Chondrocyte (in vitro differentiated cells): ENCODE results near the gene CDHR5. TPM values are rescaled to one million over a fixed set of nuclear protein-coding genes. Genes with fewer than 3 reads are reported as not detected.

Experiments used
- DNase-seq: peaks from one replicate; pipeline ENCODE4 v3.0.0; 2021; ENCODE audit warnings: mixed read lengths, low spot score
- H3K27ac Mint-ChIP-seq: one replicate; pipeline ENCODE4 v1.8.0; 2021; ENCODE audit warnings: mild to moderate bottlenecking, moderate library complexity, mixed read lengths; ENCODE audit not compliant: unreplicated experiment
- H3K27me3 Mint-ChIP-seq: 2 replicates; pipeline ENCODE4 v1.8.0; 2021; ENCODE audit warnings: low read depth, mixed read lengths
- H3K36me3 Mint-ChIP-seq: 2 replicates; pipeline ENCODE4 v1.8.0; 2021; ENCODE audit warnings: low read depth, mixed read lengths
- H3K4me1 Mint-ChIP-seq: 2 replicates; pipeline ENCODE4 v1.8.0; 2021; ENCODE audit warnings: low read depth, mild to moderate bottlenecking, mixed read lengths
- H3K4me3 Mint-ChIP-seq: one replicate; pipeline ENCODE4 v1.8.0; 2021; ENCODE audit warnings: mild to moderate bottlenecking, moderate library complexity, mixed read lengths; ENCODE audit not compliant: unreplicated experiment
- H3K9me3 Mint-ChIP-seq: 2 replicates; pipeline ENCODE4 v1.8.0; 2021; ENCODE audit warnings: low read depth, mixed read lengths
- CTCF ChIP-seq: fragments of 200-600 bp; sonication (generic); IDR thresholded peaks from 2 replicates; pipeline ENCODE4 v1.5.0; 2021; ENCODE audit warnings: antibody characterized with exemption, mild to moderate bottlenecking, moderate library complexity
- total RNA-seq: library from RNA; stranded (reverse); gene quantifications from 3 replicates; pipeline ENCODE4 v1.2.1, GENCODE V29; 2021

Gene CDHR5
- total RNA-seq, 1 donor from 2014 or later = not detected

- no peaks in the 10 kb centered on the region for H3K36me3 Mint-ChIP-seq
- H3K4me1 Mint-ChIP-seq = peaks cover 23% of the 10 kb centered on the region
- no peak overlapping the region for H3K4me3 Mint-ChIP-seq
- H3K27me3 Mint-ChIP-seq = no peaks in the 10 kb centered on the region
- H3K27ac Mint-ChIP-seq = no peak overlapping the region
- DNase-seq = no peak
- no peaks in the 10 kb centered on the region for H3K9me3 Mint-ChIP-seq
- TF ChIP-seq CTCF = no peak
These were observed 603 bp downstream of the CDHR5 start for GRCh38 chr11:623999-624704.

- Mint-ChIP-seq H3K4me1 (peaks cover 16% of the 10 kb centered on the region), H3K4me3 (no peak overlapping the region), H3K9me3 (no peaks in the 10 kb centered on the region), H3K36me3 (no peaks in the 10 kb centered on the region), H3K27ac (no peak overlapping the region), H3K27me3 (no peaks in the 10 kb centered on the region)
- DNase-seq = no peak
- no peak for TF ChIP-seq CTCF
These were observed 1.3 kb downstream of the CDHR5 start for GRCh38 chr11:623349-623869.

GRCh38 chr11:621838-622237, 2.9 kb downstream of the CDHR5 start:
- TF ChIP-seq CTCF = no peak
- H3K27ac Mint-ChIP-seq = no peak overlapping the region
- no peaks in the 10 kb centered on the region for H3K27me3 Mint-ChIP-seq
- DNase-seq = no peak
- H3K9me3 Mint-ChIP-seq = no peaks in the 10 kb centered on the region
- H3K36me3 Mint-ChIP-seq = no peaks in the 10 kb centered on the region
- H3K4me1 Mint-ChIP-seq = peaks cover 8% of the 10 kb centered on the region
- H3K4me3 Mint-ChIP-seq = no peak overlapping the region

- no peaks in the 10 kb centered on the region for H3K9me3 Mint-ChIP-seq
- no peak for DNase-seq
- H3K4me1 Mint-ChIP-seq = peaks cover 8% of the 10 kb centered on the region
- no peak overlapping the region for H3K27ac Mint-ChIP-seq
- no peaks in the 10 kb centered on the region for H3K27me3 Mint-ChIP-seq
- H3K4me3 Mint-ChIP-seq = no peak overlapping the region
- H3K36me3 Mint-ChIP-seq = no peaks in the 10 kb centered on the region
- TF ChIP-seq CTCF = no peak
These were observed 3.6 kb downstream of the CDHR5 start for GRCh38 chr11:620935-621814.

GRCh38 chr11:620201-620600, 4.6 kb downstream of the CDHR5 start:
- no peak for DNase-seq
- no peaks in the 10 kb centered on the region for H3K36me3 Mint-ChIP-seq
- TF ChIP-seq CTCF = no peak

More at GRCh38 chr11:620201-620600, 4.6 kb downstream of the CDHR5 start:
- H3K4me3 Mint-ChIP-seq = no peak overlapping the region
- H3K27me3 Mint-ChIP-seq = no peaks in the 10 kb centered on the region
- peaks cover 14% of the 10 kb centered on the region for H3K4me1 Mint-ChIP-seq
- no peak overlapping the region for H3K27ac Mint-ChIP-seq
- H3K9me3 Mint-ChIP-seq = no peaks in the 10 kb centered on the region
